SIG-M5 (cell line): Measurements from ENCODE around the gene KCNQ1.

Source experiments
- DNase-seq: peaks from one replicate; lab custom pipeline; 2025; lab: John Stamatoyannopoulos, UW

KCNQ1 gene

DNA sequence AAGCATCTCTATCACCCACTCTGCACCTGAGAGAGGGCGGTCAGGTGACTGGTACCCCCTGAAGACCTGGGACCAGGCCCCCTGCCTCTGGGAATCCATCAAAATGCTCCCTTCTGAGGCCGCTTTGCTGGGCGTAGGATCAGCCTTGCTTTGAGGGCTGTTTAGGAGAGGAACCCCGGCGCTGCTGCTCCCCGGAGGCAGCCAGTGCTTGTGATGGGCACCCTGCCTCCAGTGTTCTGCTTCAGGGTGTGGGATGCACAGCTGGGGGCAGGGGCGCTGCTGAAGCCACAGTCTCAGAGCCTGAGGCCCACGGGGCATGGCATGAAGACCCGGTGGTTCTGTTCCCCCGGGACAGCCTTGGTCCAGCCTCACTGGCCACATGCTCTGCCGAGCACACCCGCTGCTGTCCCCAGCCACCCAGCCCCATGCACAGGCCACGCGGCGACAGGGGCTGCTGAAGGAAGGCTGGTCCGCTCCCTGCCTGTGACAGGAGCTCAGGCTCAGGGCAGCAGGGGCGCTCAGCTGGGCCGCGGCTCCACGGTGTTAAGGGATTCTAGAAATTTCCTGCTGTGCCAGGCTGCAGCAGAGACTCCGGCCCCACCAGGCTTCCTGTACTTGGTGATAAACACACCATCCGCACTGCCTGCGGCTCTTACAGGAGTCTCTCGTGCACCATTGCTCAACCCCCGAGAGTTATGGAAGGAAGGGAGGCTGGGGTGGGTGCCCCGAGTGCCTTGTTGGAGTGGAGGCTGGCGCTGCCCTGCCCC is 91.0 kb downstream of the KCNQ1 start:
- DNase-seq = no peak

DNA sequence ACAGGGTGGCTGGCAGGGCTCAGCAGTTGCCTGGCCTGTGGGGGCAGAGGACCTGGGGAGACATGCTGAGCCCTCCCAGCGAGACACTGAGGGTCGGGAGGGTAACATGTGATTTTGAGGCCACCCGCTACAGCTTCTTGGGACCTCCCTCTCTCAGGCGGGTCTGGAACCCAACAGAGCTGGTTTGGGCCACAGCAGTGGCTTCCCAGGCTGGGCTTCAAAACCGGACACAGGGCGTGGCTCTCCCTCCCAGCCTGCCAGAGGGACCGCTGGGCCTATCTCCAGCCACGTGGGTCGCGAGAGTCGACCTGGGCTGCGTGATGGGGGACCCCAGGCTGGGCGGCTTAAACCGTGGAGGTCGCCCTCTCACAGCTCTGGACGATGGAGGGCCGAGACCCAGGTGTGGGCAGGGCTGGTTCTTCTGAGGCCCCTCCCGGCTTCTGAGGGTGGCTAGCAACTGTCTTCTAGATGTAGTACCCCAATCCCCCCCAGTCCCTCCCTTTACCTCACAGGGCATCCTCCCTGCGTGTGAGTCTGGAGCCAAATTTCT is 91.7 kb downstream of the KCNQ1 start:
- no peak for DNase-seq

DNA sequence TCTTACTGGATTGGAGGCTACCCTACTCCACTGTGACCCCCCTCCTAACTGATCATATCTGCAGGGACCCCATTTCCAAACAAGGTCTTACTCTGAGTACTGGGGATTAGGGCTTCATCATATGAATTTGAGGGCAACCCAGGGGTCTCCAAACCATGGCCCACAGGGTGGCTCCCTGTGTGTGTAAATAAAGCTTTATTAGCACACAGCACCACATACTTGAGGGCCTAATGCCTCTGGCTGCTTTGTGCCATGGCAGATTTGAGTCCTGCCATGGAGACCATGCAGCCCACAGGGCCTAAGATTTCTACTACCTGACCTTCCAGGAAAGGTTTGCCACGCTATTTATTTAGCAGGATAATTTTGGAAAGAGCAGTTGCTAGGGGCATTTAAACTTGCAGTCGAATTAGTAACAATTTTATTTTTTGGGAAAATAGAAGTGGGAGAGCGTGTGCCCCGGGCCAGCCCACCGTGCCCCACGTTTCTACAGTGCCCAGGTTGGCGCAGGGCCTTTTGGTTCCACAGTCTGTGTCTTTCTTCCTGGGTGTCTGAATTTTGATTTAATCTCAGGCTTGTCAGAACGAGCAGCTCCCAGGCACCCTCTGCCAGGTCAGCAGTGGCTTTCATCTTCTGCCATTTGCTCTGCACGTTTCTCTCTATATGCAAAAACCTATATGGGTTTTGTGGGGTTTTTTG is 92.3 kb downstream of the KCNQ1 start:
- no peak for DNase-seq

DNA sequence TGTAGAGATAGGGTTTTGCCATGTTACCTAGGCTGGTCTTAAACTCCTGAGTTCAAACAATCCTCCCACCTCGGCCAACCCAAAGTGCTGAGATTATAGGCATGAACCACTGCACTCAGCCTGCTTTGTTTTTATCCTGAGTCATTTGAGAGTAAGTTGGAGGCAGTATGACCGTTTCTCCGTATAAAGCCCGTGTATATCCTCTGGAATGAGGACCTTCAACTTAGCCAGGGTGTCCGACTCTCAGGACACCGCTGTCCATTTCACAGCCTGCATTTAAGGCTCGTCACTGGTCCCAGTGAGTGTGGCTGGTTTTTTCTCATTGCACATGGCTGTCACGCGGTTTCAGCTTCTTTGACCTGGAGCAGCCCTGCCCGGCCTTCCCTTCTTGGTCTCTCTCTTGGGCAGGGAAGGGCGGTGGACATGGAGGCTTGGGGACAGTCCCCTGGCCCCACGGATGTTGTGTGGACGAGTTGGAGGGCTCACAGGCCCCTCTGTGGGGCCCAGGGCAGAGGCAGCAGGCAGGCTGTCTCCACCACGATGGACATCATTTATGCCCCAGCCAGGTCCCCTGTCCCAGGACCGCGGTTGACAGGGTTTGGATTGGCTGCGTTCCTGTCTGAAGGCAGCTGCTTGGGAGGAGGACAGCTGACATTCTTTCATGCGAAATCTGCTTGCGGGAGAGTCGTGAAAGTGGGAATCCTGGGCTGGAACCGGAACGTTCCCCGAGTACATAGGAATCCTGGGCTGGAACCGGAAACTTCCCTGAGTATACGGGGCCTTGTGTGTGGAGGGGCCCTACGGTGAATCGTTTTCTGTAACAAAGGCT is 93.3 kb downstream of the KCNQ1 start:
- no peak for DNase-seq

DNA sequence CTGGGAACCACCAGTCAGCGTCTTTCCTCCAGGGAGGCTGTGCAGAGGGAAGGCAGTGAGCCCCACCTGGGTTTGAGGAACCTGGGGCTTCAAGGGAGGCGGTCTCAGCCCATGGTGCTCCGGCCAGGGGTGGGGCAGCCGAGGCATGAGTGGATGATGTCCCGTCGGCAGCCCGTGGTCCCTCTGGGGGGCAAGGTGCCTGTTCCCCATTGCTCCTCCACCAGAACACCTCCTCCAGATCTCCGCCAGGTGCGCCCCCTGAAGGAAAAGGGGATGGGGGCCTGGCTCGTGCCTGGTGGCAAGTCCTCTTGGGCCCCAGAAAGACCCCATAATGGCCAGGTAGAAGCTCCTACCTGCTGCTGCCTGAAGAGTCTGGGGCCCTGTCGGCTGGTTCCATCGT is 94.1 kb downstream of the KCNQ1 start:
- DNase-seq = no peak

DNA sequence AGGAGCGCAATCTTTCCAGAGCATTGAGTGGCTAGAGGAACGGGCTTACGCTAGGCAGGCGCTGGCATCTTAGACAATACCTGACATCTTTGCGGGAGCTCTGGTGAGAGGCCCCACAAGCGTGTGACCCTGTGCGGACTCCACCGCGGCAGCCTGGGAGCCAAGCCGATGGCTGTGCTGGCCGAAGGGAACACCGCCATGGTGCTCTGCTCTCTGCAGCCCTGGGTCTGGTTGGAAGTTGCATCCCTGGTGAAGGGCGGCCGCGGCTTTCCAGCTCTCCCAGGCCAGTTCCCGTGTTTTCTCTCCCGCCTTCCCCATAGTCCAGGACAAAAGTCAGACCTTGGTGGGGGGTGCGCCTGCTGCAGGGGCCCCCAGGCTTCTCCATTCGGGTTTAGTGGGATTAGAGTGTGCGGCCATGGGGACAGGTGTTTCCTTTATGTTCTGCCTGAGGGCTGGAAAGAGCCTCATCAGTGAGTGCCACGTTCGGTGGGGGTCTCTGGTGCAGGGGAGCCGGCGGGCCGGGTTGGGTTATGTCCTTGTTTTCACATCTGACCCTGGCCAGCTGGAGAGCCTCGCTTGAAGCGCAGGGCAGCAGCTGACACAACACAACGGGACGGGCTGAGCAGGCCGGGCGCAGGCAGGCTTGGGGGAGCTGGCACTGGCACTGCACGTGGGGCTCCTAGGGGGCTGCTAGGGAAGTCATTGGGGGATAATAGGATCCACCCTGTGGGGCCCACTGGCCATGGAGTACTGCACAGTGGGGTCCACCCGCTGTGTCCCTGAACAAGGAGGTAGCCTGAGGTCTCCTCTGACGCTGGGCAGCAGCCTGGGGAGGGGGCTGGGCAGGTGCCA is 94.8 kb downstream of the KCNQ1 start:
- DNase-seq = no peak

DNA sequence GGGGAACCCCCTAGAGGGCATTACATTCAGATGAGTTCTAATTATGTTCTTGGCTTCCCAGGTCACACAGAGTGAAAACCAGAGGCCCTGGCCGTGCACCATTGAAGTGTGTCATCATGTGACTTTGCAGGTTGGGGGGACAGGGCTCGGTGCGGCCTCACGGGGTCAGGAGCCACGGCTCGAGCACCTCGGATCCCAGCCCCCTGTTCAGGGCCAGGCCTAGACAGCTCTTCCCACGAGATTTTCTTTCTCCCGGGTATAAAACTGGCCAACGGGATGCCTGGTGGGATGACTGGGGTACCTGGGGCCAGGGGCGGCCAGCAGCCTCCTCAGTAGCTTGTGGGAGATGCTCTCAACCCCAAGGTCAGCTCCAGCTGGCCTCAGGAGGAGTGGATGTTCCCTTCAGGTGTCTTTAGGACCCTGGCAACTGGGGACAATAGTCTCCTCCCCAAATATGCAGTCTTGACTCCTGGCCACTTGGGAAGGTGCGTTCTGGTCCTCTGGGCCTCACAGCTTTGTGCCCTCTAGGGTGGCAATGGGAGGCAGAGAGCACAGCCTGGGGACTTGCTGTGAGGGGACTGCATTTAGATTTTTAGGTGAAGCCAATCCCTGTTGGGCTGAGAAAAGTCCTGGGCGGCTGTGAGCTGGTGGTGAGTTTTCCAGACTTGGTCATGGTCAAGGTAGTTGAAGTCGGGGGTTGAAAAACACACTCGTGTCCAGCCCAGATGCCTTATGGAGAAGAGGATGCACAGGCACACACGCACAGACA is 95.6 kb downstream of the KCNQ1 start:
- no peak for DNase-seq

DNA sequence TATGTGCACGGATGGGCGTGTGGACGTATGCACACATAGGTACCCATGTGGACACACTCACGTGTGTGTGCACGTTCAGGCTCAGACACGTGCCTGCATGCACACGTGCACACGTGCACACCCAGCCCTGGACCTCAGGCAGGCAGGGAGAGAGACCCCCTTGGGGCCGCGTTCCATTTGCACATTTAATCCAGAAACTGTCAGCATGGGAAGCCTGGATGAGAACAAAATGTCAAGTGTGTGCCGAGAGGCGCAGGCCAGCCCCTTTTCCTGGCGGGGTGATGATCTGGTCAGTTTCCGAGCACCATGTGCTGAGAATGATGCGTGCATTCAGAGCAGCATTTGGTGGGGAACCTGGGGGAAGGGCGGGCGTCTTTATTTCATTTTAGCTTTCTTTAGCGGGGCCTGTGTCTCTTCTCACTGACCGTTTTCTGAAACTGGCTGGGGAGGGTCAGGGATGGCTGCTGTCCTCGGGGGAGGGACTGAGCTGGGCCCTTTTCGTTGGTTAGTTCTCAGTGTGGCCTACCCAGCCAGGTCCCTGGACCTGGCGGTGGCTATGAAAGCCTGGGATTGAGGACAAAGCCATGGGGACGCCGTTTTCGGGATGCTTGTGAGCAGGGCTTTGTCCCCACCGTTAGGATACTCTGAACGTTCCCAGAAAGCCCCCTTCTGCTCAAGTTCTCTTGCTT is 96.3 kb downstream of the KCNQ1 start:
- DNase-seq = no peak

DNA sequence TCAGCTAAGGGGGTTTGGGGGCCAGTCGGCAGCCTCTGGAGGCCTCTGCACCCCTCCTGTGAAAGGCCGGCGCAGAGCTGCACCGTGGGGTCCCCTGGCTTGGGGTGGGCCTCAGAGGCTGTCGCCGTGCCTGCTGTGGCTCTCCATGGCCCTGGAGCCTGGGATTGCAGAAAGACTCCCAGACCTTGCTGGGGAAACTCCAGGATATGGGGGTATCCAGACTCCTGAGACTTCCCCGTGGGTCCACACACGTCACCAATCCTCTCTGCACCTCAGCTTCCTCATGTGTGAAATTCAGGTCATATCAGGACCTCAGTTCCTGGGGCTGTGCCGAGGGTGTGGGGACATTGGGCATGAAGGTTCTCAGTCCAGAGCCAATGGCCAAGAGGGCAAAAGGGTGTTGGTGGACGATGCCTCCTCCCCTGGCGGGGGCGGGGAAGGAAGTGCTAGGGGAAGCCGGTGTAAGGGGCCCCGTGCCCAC is 97.1 kb downstream of the KCNQ1 start:
- no peak for DNase-seq

DNA sequence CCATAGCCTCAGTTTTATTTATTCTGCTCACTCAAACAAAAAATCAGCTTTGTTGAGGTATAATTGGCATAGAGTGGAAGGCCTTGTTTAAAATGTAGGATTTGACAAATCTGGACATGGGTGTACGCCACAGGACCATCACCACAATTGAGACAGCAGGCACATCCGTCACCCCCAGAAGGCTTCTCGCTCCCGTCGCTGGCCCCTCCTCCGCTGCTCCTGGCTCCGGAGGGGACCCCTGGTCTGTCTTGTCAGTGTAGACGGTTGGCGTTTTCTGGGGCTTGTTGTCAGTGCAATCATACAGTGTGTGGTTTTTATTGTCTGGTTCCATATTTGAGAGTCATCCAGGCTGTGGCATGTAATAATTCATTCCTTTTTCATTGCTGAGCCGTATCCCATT is 97.6 kb downstream of the KCNQ1 start:
- no peak for DNase-seq

DNA sequence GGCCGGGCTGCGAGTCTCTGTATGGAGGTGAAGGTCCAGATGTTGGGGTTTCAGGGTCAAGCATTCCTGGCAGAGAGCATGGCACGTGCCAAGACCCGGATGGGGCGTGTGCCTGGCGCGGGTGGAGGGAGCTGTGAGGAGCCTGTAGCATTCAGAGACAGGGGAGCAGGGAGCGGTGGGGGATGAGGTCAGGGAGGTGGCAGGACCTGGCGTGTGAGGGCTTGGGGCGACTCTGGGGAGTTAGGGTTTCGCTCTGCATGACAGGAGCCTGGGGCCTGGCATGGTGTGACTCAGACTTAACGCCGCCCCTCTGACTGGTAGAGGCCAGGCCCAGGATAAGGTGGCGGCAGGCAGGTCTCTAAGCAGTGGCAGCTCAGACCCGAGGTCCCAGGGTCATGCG is 103.0 kb downstream of the KCNQ1 start:
- no peak for DNase-seq

DNA sequence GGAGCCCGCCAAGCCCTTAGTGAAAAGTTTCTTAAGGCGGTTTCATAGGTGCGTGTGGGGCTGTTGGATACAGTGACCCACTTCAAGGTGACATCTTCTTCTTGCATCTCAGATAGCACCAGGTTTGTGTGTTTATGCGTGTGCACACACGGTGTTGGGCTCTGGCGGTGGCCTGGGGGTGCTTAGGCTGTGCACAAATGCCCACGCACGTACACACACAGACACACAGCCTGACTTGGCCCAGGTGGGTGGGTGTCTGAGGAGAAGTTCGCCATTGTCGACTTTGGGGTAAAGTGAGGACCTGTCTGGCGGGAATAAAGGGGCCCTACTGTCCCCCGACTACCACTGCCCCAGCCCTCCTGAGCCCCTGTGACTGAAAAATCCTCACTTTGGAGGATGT is 103.8 kb downstream of the KCNQ1 start:
- no peak for DNase-seq

DNA sequence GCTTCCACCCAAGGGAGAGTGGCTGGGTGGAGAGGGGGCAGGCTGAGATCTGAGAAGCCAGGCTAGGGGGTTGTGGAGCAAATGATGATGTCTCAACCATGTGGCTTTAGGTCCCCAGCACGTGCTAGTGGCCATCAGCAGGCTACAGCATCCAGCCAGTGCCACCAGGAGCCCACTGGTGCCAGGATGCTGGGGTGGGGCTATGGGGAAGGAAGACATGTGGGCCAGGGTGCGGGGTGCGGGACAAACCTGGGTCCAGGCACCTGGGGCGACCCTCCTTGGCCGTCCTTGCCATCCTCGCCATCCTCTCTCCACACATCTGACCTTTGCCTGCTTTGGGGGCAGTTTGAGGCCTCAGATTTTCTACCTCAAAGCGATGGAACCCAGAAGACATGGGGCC is 104.3 kb downstream of the KCNQ1 start:
- no peak for DNase-seq

DNA sequence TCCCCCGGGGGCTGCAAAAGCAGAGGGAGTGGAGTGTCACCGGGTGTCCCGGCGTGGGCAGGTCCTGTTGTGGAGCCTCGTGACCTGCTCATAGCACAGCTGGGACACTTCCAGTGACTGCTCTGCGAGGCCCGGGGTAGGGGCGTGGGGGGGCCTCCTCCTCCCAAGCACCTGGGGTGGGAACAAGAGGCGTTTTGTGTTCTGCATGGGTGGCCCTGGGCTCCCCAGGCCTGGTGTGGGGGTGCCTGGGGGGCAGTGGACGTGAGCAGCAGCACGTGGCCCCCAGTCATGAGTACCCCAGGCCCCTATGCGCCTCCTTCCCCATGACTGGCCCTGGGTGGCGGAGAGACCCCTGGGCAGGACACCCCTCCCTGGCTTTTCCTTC is 104.7 kb downstream of the KCNQ1 start:
- DNase-seq = no peak

DNA sequence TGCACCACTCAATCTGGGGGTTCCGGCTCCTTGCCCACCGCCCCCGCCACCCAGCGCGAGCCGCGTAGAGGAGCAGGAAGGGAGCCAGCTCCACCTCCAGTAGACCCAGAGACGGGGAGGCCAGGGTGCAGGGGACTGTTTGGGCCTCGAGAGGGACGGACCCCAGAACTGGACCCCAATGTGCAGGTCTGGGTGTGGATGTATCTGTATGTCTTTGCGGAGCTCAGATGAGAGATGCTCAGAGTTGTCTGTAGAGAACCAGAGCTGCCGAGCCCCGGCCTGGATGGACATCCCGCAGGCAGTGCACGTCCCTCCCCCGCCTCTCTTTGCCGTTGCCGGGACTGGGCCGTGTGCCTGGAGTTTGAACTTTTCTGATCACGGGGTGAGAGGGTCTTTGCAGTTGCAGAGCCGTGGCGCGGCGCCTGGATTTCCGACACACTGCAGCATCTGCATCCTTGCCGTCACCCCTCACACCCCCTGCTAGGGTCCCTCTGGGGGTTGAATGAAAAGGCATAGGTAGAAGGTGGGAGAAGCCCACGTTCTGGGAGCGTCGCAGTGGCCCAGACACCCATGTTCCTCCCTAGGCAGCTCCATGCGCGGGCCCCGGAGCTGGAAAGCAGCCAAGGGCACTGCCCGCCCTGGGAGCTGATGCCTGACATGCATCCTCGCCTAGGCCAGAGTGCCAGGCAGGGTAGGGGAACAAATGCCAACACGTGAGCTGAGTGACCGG is 105.2 kb downstream of the KCNQ1 start:
- no peak for DNase-seq

DNA sequence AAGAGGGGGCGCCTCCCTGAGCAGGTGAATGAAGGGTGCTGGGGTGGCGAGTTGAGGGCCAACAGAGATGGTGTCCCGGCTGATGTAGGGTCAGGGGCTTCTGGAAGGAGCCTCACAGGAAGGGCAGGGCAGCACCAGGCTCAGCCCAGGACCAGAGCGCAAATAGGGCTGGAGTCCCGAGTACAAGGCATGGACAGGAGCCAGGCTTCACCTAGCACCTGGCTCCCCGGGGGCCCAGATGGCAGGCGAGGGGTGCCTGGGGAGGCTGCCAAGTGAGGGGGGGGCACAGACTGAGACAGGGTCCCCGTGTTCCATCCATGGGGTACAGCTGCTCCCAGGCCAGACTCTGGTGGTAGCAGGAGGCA is 105.8 kb downstream of the KCNQ1 start:
- DNase-seq = no peak

DNA sequence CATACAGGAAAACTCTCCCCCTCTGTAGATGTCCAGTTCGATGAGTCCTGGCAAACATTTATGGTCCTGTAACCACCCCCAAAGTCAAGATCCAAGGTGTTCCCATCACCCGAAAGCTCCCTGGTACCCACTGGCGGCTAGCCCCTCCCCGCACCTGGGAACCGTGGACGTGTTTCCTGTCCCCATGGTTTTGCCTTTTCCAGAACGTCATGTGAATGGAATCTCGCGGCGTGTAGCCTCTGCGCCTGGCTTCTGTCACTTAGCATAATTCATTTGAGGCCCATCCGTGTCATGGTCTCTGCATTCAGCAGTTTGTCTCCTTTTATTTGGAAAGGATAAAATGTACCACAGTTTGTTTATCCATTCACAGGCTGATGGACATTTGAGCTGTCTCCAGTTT is 106.3 kb downstream of the KCNQ1 start:
- DNase-seq = no peak

DNA sequence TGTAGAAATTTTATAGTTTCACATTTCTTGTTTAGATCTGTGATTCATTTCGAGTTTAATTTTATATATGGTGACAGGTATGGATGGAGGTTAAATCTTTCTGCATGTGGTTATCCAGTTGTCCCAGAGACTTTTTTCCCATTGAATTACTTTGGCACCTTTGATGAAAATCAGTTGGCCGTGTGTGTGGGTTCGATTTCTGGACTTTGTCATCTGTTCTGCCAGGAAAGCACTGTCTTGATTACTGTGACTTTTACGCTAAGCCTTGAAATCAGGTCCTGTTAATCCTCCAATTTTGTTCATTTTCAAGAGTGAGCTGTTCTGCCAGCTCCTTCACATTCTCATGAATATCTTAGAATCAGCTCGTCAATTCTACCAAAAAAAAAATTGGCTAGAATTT is 107.4 kb downstream of the KCNQ1 start:
- no peak for DNase-seq

DNA sequence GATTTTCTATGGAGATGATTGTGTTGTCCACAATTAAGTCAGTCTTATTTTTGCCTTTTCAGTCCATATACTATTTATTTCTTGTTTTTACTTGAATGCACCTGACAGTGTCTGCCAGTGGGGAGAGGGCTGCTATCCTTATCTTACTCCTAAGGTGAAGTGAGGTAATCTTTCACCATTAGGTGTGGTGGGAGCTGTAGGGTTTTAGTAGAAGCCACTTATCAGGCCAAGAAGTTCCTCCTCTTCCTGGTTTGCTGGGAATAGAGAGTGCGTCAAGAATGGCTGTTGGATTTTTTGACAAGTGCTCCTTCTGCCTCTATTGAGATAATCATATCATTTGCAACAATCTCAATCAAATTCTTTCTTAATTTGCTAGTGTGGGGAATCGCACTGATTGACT is 108.4 kb downstream of the KCNQ1 start:
- no peak for DNase-seq

DNA sequence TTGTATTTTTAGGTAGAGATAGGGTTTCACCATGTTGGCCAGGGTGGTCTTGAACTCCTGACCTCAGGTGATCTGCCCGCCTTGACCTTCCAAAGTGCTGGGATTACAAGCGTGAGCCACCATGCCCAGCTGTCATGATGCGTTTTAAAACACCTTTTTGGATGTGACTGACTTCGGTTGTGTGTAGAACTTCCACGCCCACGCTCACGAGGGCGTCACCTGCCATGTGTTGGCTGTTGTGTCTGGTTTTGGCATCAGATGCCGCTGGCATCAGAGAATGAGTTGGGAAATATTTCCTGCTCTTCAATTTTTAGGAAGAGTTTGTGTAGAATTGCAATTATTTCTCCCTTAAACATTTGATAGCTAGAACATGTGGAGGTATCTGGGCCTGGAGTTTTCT is 109.1 kb downstream of the KCNQ1 start:
- no peak for DNase-seq
